Cardiac fibroblast (primary cell): ENCODE data around the gene GRIK3.

ENCODE experiments used
- DNase-seq, 2 donors: peaks; one replicate each; pipeline versions ENCODE4 v3.0.0 to v3.0.0-alpha.2; 2010; ENCODE audit warnings: low read depth in 2 of 2
- H3K4me3 ChIP-seq, 2 donors: replicated peaks in 1 of 2; 1 replicate in 1 of 2; 2 replicates in 1 of 2; pipeline ENCODE4 v1.5.1; 2011; ENCODE audit warnings: low read depth in 2 of 2, low read length in 2 of 2, mild to moderate bottlenecking in 2 of 2, moderate library complexity in 1 of 2
- TF ChIP-seq, protein P1 (sequence below): IDR thresholded peaks from one replicate; pipeline ENCODE4 v1.5.1; 2011; ENCODE audit warnings: low read depth, mild to moderate bottlenecking, low read length, inconsistent platforms

Gene GRIK3

DNA sequence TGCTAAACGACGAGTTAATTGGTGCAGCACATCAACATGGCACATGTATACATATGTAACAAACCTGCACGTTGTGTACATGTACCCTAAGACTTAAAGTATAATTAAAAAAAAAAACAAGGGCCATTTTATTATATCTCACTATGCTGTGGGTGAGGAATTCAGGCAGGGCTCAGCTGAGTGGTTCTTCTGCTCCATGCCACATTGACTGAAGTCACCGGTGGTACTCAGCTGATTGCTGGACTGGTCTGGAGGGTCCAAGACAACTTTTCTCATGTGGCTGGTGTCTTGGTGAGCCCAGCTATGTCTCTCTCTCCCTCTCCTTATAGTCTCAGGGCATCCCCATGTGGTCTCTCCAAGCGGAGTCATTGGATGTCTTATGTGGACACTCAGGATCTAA, 275.0 kb downstream of the GRIK3 start:
- H3K4me3 ChIP-seq: no peak overlapping the region
- DNase-seq: no peak
- TF ChIP-seq, protein P1, sequence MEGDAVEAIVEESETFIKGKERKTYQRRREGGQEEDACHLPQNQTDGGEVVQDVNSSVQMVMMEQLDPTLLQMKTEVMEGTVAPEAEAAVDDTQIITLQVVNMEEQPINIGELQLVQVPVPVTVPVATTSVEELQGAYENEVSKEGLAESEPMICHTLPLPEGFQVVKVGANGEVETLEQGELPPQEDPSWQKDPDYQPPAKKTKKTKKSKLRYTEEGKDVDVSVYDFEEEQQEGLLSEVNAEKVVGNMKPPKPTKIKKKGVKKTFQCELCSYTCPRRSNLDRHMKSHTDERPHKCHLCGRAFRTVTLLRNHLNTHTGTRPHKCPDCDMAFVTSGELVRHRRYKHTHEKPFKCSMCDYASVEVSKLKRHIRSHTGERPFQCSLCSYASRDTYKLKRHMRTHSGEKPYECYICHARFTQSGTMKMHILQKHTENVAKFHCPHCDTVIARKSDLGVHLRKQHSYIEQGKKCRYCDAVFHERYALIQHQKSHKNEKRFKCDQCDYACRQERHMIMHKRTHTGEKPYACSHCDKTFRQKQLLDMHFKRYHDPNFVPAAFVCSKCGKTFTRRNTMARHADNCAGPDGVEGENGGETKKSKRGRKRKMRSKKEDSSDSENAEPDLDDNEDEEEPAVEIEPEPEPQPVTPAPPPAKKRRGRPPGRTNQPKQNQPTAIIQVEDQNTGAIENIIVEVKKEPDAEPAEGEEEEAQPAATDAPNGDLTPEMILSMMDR: no peak

DNA sequence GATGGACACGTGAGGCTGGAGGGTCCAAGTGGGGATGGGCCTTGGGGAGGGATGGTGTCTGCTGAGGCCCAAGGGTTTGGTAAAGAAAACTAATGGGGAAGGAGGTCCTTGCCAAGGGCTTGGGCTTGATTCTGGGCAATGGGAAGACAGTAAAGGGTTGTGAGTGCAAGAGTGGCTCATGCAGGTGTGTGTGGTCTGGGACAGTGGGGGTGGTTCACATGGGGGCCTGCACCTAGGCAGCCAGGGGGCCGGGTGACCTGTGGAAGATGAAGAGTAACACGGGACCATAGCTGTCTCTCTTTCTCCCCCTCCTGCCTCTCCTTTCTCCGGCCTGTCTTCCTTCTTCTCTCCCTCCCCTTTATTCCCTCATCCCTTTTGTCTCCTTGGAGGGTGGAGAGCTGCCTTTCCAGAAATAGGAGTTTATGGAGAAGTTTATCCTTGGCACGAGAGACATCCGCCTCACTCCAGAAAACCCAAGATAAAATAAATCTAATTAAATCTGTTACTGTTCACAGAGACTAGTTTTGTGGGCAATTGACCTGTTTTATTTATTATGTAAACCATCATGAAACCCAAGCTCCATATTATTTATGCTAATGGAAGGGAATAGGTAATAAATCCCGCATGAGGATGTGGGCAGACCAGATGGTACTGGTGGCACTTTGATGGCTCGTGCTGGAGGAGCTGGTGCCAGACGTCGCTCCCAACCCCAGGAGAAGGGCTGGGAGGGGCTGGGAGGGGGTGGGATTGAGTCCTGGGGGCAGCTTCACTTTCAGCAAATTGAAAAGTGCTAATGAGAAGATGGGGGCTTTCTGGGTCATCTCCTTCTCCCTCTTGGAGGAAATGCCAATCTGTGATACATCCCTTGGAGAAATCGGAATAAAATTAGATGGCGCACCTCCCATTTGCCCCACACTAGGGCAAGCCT, 278.7 kb downstream of the GRIK3 start:
- no peak overlapping the region for H3K4me3 ChIP-seq
- TF ChIP-seq, protein P1: no peak
- DNase-seq: no peak

DNA sequence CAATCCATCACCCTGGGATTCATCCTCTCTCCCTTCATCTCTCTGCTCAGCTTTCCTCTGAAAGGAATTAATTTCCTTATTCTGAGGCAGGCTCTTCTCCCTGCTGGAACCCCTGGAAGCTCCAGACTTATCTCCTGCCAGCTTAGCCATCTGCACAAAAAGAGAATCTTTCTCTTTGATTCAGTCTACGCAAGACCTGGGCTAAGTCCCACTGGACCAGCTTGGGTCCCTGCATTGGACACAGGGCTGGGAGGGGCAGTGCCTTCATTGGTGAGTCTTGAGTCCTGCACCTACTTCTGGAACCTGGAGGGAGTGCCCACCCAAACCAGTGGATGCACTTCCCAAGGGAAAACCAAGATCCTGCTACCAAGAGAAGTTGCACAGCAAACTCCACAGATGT, 279.9 kb downstream of the GRIK3 start:
- no peak overlapping the region for H3K4me3 ChIP-seq
- DNase-seq: no peak
- TF ChIP-seq, protein P1: no peak

GRCh38 chr1:36753451-36753850, 280.9 kb downstream of the GRIK3 start:
- no peak for DNase-seq
- TF ChIP-seq, protein P1: no peak
- no peak overlapping the region for H3K4me3 ChIP-seq

GRCh38 chr1:36752891-36753361, 281.4 kb downstream of the GRIK3 start:
- no peak for DNase-seq
- TF ChIP-seq, protein P1: no peak
- H3K4me3 ChIP-seq: no peak overlapping the region

GRCh38 chr1:36752431-36752830, 281.9 kb downstream of the GRIK3 start:
- no peak for DNase-seq
- H3K4me3 ChIP-seq: no peak overlapping the region
- TF ChIP-seq, protein P1: no peak
